ENCODE results near the gene SOBP.

DNA sequence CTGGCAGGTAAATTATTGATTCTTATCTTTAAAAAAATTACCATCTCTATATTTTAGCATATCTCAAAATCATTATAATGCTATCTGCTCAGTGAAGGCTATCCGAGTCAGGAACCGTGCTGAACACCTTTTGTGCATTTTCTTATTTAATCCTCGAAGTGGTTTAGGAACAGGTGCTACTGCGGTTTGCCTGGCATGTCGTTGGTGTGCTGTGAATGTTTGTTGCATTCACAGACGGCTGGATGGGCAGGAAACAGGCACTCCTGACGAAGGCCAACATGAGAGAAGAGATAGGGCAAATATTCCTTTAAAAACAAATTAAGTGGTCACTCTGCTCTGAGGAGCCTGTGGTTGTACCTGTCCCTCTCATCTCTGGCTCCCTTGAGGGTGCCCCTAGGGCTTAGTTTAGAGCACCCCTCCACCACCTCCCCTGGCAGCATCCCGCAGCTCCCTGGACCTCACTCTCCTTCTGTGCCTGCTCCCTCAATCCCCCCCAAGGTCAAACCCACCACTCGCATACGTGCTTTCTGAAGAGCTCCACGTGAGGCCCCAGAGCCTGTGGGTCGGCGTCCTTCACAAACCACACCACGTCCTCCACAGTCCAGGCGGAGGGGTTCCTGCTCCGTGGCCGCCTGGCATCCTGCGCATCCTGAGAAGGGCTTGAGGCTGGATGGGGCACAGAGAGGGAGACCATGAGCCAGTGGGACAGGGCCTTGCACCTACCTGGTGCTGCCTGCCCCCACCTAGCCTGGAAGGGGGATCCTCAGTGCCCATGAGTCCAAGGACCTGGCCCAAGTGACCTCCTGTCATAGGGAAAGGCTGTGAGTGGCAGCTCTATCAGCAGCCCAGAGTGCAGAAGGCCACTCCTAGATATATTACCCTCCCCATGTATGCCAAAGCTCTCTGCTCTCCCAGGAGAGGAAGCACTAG lies 217.7 kb downstream of the SOBP start:
- TF ChIP-seq, protein P1, sequence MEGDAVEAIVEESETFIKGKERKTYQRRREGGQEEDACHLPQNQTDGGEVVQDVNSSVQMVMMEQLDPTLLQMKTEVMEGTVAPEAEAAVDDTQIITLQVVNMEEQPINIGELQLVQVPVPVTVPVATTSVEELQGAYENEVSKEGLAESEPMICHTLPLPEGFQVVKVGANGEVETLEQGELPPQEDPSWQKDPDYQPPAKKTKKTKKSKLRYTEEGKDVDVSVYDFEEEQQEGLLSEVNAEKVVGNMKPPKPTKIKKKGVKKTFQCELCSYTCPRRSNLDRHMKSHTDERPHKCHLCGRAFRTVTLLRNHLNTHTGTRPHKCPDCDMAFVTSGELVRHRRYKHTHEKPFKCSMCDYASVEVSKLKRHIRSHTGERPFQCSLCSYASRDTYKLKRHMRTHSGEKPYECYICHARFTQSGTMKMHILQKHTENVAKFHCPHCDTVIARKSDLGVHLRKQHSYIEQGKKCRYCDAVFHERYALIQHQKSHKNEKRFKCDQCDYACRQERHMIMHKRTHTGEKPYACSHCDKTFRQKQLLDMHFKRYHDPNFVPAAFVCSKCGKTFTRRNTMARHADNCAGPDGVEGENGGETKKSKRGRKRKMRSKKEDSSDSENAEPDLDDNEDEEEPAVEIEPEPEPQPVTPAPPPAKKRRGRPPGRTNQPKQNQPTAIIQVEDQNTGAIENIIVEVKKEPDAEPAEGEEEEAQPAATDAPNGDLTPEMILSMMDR (IDR thresholded peaks at IDR 0.05), result no peak
- no peak for TF ChIP-seq POLR2A (IDR thresholded peaks at IDR 0.05)

Data from esophagus squamous epithelium (tissue), 4 donors.